Measurements from ENCODE around the gene TJP3. TPM values are rescaled to one million over a fixed set of nuclear protein-coding genes. Genes with fewer than 3 reads are reported as not detected.
A peak's percentile ranks its signal among the peaks of the same experiment; 100 is the strongest.

The TJP3 gene
- total RNA-seq, 3 donors from 2014 or later = 0.16 to 36.6 (median 20.0) TPM

DNA sequence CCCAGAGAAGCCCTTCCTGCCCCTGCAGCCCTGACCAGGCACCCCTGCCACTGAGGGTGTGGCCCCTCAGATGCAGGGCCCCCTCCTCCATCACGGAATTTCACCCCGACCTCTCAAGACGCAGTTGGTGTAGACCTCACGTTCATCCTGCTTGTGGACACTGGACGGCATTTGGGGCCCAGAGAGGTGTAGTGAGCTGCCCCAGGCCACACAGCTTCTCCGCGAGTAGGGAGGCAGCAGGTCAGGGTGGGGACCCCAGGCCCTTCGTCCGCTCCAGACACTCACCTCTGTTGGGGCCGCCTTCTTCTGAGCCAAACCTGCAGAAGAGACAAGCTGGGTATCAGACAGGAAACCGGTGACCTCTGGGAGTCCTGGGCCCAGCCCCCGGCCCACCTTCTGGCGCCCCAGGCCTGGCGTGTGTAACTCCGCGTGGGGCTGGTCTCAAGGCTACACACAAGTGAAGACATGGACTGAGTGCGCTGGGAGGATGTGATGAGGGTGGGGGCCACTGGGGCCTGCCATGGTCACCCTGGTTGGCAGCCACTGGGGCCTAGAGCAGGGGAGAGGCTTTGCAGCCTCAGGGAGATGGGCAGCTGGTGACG is 41.0 kb upstream of the TJP3 start:
- TF ChIP-seq CTCF (IDR thresholded peaks at IDR 0.05) = no peak
- no peak for TF ChIP-seq POLR2A (IDR thresholded peaks at IDR 0.05)
- no peak for TF ChIP-seq POLR2AphosphoS5 (IDR thresholded peaks at IDR 0.05)
- intact Hi-C loops (cut with DNase I; ENCODE audit: low total_unique reads) = no loop called here
- no peaks in the 10 kb centered on the region for H3K9me3 ChIP-seq
- no peak for DNase-seq (ENCODE audit: low spot score in 2 of 2)
- H3K4me3 ChIP-seq = no peak overlapping the region
- no peaks in the 10 kb centered on the region for H3K27me3 ChIP-seq
- H3K36me3 ChIP-seq = no peaks in the 10 kb centered on the region
- peaks cover 5 to 6% of the 10 kb centered on the region in 2 donors for H3K4me1 ChIP-seq
- H3K27ac ChIP-seq = peak overlapping the region; percentile 92 to 99

- no peak for DNase-seq (ENCODE audit: low spot score in 2 of 2)
- TF ChIP-seq POLR2A (IDR thresholded peaks at IDR 0.05) (no peak), POLR2AphosphoS5 (IDR thresholded peaks at IDR 0.05) (no peak), CTCF (IDR thresholded peaks at IDR 0.05) (no peak)
- Histone ChIP-seq H3K27me3 (no peaks in the 10 kb centered on the region), H3K36me3 (no peaks in the 10 kb centered on the region), H3K27ac (peak overlapping the region; percentile 92 to 99), H3K9me3 (no peaks in the 10 kb centered on the region), H3K4me1 (peaks cover 5 to 6% of the 10 kb centered on the region in 2 donors), H3K4me3 (no peak overlapping the region)
- intact Hi-C loops (cut with DNase I; ENCODE audit: low total_unique reads) = no loop called here
Observed at GRCh38 chr19:3667766-3668165, 40.4 kb upstream of the TJP3 start.

- intact Hi-C loops (cut with DNase I; ENCODE audit: low total_unique reads) = no loop called here
- TF ChIP-seq CTCF (IDR thresholded peaks at IDR 0.05) = no peak
- TF ChIP-seq POLR2AphosphoS5 (IDR thresholded peaks at IDR 0.05) = no peak
- TF ChIP-seq POLR2A (IDR thresholded peaks at IDR 0.05) = no peak
- H3K36me3 ChIP-seq = no peaks in the 10 kb centered on the region
- no peaks in the 10 kb centered on the region for H3K27me3 ChIP-seq
- peak overlapping the region; percentile 92 to 99 for H3K27ac ChIP-seq
- H3K9me3 ChIP-seq = no peaks in the 10 kb centered on the region
- H3K4me1 ChIP-seq = peaks cover 5 to 6% of the 10 kb centered on the region in 2 donors
- peak in 1 of 2 donors; percentile 38 for DNase-seq (ENCODE audit: low spot score in 2 of 2)
- peak overlapping the region in 1 of 3 donors; percentile 11 for H3K4me3 ChIP-seq
Observed at GRCh38 chr19:3668331-3669081, 39.7 kb upstream of the TJP3 start.

GRCh38 chr19:3669082-3669946 is 38.9 kb upstream of the TJP3 start:
- Histone ChIP-seq H3K36me3 (no peaks in the 10 kb centered on the region), H3K27me3 (no peaks in the 10 kb centered on the region), H3K4me3 (peak overlapping the region in 1 of 3 donors; percentile 63), H3K9me3 (no peaks in the 10 kb centered on the region), H3K4me1 (peaks cover 5 to 6% of the 10 kb centered on the region in 2 donors), H3K27ac (peak overlapping the region; percentile 92 to 99)
- intact Hi-C loops (cut with DNase I; ENCODE audit: low total_unique reads) = no loop called here
- no peak for TF ChIP-seq POLR2A (IDR thresholded peaks at IDR 0.05)
- TF ChIP-seq CTCF (IDR thresholded peaks at IDR 0.05) = no peak
- no peak for TF ChIP-seq POLR2AphosphoS5 (IDR thresholded peaks at IDR 0.05)
- no peak for DNase-seq (ENCODE audit: low spot score in 2 of 2)
